HG02763 (cell line): ENCODE data around the gene GRID1.

Experiments used
- ATAC-seq: cut with Tn5 transposase; IDR thresholded peaks from one replicate; pipeline ENCODE4 v1.9.1; 2021; ENCODE audit warnings: mild to moderate bottlenecking, moderate library complexity; ENCODE audit not compliant: unreplicated experiment

The GRID1 gene

DNA sequence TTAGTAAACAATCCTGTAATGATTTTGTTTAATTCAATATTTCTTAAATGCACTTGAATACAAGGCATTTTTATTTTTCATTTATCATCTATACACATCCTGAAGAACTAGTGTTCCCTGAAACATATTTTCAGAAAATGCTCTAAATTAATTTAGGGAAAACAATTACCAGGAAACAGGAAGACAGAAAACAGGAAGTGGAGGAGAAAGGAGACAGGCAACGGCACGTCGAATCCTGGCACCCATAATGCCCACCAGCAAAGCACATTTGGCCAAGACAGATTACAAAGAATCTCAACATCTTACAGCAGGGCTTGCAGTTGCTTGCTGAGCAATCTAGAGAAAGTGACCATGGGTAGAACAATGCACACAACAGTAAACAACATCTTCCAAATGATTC, 571.1 kb downstream of the GRID1 start:
- ATAC-seq: no peak

DNA sequence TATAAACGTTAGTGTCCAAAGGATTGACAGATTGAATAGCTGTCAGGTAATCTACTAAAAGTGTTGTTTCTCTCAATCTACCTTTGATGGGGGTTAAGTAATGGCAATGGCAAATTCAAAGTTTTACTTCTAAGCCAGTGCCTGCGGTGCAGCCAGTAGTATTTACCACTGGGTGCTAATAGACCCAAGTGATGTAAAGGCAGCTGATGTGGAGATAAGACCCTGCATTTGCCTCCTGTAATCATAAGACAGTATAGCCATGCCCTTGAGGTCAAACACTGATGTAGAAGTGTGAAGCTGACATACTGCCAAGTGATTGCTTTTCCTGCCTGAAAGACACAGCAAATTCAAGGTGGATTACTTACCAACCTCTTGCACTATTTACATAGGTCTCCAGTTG, 572.0 kb downstream of the GRID1 start:
- no peak for ATAC-seq

DNA sequence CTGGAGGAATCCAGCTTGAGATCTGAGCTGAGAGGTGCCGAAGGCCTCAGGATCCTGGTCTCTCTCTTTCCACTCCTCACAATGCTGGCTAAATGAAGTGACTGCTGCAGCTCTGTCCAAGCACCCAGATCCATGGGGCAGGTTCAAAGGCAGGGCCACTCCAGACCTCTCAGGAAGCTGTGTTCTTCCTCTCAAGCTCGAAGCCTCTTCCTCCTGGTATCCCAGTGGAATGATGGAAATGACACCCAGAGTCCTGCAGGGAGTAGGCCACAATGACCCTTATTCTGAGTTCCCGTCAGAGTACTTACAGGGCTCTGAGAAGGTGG, 574.1 kb downstream of the GRID1 start:
- no peak for ATAC-seq

DNA sequence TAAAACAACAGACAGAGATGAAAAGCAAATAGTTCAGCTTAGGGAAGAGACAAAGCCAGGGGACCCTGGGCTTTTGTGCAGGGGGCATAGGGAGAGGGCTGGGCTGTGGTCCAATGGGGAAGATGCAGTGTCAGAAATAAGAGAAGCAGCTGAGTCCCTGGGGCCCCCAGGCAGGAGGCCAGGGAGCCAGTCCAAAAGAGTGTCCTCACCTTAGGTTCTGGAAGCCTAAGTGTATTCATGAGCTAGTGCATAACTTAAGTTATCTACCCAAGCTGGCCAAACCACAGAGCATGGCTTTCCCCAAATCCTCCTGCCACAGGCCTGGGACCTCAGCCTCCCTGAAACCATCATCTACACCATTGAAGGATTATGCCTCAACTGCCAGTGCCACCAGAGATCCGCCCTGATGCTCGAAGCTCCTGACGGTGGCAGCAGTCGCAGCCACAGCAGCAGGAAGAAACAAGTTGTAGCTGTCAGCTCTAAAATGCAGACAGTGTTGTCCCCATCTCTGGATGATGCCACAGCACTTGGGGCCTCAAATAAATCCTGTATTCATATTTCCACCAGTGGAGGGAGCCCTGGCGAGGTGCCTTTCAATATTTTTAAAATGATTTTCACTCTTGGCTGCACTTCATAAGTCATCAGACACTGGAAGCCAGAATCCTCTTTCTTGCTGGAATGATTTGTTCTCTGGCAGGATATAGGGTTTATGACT, 574.6 kb downstream of the GRID1 start:
- ATAC-seq: no peak

DNA sequence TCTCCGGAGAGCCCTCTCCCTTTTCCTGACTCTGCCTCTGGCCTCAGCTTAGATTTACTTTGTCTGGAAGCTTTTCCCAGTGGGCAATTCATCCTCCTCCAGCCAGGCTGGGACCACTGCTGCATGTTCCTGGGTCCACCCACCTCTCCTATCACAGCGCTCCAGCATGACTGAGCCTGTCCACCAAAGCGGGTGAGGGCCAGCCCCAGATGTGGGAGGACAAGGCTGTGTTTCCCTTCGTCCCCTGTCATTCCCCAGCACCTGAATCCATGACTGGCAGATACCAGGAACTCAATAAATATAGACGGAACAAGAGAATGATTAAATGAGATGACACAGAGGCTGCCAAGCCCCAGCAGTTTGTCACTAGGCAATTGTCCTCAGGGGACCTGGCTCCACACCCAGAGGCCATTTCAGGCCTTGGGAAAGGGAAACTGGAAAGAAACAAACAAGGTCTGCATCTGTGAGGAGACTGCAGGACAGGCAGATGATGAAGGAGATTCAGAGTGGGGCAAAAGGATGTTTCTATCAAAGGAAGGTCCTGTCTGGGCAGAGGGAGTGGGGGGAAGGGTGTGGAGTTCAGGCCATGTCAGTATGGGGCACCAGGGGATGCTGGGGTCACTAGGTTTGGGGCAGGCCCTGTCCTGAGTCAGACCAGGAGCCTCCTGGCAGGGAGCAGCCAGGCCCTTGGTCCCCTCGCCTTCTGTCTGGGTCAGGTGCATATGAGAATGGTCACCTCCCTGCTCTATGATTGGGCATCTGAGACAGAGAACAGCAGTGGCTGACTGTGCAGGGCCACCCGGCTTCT, 576.4 kb downstream of the GRID1 start:
- ATAC-seq: no peak

DNA sequence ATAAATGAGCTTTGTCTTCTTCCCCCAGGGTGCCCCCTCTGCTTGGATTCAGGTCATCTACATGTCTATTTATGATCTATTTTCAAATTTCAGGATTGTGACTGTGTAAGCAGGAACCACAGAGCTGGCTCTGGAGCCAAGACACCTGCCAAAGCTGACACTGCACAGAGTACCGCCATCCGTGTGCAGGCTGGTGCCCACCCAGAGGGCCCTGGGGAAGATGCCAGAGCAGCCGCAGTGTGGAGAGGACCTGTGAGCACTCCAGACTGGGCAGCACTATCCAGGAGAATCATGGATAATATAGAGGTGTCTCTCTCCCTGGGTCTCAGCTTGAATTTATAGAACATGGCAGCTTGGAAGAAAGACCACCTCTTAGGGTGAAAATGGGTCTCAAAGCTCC, 577.5 kb downstream of the GRID1 start:
- ATAC-seq: no peak

DNA sequence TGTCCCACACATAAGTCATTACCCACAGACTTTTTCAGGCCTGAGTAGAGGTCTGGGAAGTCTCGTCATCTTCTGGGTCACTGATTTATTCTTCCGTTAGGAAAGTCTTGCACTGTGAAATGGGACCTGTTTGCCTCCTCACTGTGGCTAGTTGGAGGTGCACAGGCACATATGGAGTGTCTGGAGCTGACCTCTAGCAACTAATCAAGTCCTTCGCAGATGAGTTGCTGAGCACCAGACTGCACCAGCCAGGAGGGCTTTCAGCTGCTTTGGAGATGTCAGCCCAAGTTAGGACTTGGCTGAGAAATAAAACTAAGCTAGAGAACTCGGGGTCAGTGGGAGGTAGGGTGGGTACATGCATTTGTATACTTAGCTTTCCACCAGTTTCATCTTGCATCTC, 578.0 kb downstream of the GRID1 start:
- no peak for ATAC-seq

DNA sequence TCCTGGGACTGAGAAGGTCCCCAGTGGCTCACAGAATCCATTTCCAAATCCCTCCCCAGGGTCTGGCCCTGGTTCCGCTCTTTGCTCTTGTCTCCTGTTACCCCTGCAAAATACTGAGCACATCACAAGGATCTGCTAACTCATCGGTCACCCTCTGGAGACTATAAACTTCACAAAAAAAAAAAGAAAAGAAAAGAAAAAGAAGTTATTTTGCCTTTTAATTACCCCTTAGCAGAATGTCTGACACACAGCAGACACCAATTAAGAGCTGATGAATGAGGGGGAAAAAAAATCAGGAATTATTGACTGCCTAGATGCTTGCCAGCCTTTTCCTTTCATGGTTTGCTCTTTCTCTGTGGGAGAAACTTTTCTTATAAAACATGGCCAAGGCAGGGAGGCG, 578.7 kb downstream of the GRID1 start:
- ATAC-seq: no peak

DNA sequence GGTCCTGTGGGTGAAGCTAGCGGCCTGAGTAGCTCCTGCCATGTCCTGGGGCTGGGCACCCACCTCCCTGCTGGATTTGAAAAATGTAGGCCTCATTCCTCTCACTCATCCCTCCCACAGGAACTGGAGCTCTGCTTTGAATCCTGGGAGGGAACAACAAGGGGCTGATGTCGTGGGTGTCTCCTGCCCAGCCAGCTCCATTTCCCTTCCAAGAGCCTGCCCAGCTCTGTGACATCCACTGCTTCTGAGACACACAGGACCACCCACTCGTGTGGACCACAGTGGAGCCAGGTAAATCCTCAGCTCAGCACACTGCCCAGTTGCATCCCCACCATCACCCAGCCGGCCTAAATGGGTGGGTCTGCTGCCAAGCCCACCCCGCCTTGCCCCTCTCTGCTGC, 579.2 kb downstream of the GRID1 start:
- ATAC-seq: no peak

DNA sequence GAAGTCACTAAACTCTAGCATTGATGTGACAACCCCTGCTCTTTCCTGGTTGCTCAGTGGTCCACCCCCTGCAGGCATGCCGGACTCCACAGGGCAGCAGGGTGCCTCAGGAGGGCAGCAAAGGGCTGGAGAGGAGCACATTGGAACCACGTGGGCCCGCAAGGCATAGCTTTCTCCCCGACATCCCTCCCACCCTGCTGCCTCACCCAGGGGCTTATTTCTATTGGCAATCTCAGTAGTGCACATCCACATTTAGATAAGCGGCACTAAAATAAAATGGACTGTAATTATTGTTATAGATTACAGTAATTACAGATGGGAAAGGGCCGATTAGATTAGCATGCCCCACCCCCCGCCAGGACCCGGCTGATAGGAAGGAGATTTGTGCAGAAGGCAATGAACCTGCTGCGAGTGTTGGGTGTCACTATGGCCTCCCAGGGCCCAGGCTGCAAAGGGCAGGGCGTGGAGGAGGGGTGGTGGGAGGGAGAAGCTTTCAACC, 580.1 kb downstream of the GRID1 start:
- ATAC-seq: no peak

DNA sequence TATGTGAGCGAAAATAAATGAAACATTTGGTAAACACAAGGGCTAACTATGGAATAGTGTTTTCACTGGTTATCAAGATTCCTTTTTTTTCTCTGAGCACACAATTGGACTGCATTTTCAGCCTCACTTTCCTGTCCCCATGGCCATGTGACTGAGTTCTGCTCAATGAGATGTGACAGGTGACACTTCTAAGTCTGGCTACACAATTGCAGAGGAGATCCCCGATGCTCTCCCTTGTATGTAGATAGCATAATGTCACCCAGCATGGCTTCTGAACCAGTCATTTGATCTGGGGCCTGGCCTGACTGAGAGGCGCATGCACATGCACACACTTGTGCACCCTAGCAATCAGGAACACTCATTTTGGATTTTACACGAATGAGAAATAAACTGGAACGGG, 581.8 kb downstream of the GRID1 start:
- ATAC-seq: no peak

DNA sequence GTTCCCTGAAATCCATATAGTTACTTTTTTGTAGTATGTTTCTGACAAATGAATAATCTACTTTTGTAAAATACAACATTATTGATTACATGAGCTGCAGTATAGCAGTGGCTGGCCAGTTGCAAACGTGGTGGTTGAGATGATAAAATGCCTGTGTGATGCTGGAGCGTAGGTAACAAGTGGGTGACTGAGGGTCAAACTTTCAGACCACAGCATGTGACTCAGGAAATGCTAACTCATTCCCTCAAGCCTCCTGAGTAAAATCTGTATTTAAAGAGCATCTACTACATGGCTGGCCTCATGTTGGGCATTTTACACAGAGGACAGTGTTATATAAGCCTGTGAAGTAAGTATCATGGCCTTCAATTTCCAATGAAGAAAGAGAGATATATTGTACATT, 585.2 kb downstream of the GRID1 start:
- no peak for ATAC-seq

DNA sequence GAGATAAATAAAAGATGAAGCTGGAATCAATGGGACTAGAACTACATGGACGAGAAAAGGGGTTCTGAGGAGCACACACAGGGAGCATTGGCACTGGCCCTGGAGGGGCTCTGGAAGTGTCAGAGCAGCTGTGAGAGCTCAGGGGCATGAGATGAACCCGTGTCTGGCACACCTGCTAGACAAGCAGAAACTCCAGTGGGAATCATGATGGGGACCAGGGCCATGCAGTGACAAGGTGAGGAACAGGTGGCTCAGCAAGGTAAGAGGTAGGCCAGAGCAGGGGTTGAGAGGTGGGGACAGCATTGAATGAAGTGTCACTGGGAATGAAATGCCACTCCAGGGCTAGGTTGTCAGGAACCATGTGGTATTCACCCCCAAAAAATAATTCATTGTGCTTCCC, 588.5 kb downstream of the GRID1 start:
- ATAC-seq: no peak

DNA sequence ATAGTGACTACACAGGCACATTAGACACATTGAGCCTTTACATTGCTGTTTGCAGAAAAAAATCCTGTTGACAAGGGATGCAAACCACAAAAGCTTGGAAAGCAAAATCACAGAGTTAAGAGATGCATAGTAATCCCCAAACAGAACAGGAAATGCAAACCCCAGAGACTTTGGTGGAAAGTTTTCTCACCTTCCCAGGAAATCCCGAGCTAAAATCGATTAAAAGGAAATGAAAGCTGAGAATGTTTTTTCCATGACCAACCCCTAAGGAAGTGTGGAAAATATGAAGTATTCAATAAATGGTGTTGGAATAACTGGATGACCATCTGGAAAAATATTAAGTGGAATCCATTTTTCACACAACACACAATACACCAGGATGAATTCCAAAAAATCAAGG, 598.7 kb downstream of the GRID1 start:
- ATAC-seq: no peak

DNA sequence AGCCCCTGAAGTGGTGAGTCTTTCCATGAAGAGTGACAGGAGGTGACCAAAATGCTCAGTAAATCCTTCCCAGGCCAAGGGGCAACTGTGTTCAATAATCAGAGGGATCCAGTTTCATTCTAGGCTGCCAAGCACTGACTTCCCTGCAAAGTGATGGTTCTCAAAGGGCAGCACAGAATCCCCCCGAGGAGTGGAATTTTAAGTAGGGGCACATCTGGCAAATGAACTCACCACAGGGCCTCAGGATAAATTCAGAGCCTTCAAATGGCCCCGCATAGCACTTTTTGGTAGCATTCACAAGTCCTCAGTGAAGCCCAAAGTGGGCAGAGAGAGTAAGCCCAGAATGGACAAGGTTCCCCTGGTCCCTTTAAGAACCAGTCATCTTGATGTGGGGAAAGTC, 602.5 kb downstream of the GRID1 start:
- ATAC-seq: no peak

DNA sequence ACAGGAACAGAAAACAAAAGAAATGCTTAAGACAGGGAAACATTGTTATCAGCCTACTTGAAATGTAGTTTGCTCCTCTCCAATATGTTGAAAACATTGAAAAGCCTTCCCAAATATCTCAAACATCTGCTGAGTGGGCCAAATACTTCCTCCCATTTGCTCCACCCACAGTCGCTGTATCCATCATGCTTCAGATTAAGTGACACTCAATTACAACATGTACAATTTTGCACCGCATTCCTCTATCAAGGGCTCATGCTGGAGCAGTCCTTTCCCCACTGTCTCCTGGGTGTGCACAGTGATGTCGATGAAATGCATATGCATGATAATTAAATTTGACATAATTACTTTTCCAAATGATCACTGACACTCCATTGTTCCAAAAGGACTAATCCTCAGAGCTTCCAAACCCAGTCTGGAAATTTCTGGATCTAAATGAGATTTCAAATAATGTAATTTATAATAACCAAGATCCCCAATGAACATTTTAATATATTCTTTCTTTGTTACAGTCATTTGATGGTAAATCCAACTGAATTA, 604.6 kb downstream of the GRID1 start:
- no peak for ATAC-seq

DNA sequence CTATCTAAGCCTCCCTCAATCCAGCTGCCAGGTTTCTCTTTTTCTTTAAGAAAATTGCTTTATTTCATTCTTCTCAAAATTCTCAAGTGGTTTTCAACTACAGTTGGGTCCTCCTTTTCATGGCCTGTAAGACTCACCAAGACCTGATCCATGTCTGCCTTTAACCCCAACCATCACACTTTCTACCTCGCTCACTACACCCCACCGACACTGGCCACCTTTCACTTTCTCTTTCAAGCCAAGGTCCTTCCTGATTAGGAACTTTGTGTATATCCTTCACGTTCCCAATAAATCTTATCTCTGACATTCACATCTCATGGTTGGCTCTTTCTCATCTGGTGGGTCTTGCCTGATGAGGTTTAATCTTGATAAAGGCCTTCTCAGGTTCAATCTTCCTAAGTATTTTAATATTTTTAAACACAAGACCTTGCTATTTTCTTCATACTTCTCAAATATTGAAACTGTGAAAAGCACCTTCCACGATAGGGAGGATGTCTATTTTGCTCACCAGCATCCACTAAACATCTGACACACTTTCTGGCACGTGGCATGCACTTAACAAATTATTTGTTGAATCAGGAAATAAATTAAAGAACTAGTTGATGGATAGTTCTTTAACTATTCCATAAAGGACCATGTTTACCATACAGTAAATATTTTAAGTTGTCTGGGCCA, 624.8 kb downstream of the GRID1 start:
- ATAC-seq: no peak

DNA sequence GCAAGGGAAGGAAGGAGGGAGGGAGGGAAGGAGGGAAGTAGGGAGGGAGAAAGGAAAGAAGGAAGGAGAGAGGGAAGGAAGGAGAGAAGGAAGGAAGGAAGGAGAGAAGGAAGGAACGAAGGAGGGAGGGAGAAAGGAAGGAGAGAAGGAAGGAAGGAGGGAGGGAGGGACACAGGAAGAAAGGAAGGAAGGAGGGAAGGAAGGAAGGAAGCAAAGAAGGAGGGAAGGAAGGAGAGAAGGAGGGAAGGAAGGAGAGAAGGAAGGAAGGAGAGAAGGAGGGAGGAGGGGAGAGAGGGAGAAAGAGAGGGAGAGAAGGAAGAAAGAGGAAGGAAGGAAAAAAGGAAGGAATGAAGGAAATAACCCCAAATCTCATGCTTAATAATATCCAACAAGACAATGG, 630.6 kb downstream of the GRID1 start:
- ATAC-seq: no peak

DNA sequence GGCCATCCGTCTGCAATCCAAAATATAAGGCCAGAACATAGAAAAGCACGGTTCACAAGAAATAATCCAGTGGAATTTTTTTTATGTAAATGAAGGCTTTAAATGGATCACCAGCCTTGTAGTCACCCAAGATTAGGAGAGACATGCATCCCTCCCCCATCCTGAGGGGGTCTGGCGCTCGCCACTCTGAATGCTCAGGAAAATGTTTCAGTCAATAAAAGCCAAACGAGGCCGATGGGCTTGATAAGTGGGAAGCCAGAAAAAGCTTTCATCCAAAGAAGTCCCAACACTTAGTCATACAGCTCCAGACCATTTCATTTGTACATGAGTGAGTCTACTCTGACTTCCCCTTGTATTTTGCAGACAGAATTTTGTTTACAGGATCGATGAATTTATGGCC, 631.8 kb downstream of the GRID1 start:
- ATAC-seq: no peak

DNA sequence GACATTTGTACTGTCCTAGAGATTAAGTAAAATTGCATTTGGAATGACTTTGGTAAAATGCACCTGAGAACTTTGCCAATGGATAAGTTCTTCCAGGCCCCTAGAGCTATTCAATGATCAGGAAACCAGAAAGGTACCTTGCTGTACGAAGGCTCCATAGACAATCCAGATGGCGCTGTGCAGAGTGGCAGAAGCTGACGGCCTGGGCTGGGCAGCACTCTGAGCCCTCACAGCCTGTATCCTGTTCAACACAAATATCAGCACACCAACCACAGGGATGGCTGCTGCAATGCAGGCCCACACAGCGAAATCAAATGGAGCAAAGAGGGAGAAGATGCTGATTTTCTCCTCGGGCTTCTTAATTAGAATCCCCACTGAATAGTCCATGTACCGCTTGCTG, 642.4 kb downstream of the GRID1 start:
- ATAC-seq: no peak

DNA sequence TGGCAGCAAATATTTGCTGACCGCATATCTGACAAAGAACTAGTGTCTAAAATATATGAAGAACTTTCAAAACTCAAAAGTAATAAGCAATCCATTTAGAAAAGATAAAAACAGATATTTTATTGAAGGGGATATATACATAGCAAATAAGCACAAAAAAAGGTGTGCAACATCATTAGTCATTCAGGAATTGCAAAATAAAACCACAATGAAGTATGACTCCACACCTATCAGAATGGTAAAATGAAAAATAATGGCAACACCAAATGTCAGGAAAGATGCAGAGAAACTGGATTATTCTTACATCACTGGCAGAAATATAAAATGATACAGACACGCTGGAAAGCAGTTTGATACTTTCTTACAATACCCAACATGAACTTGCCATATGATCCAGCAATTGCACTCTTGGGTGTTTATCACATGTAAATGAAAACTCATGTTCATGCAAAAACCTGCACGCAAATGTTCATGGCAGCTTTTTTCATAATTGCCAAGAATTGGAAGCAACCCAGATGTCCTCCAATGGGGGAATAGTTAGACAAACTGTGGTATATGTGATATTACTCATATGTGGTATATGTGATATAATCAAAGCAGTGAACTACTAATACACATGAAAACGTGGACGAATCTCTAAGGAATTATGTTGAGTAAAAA, 645.5 kb downstream of the GRID1 start:
- ATAC-seq: no peak
